Neural cell (in vitro differentiated cells): ENCODE data around the gene USP25. TPM values are rescaled to one million over a fixed set of nuclear protein-coding genes. Genes with fewer than 3 reads are reported as not detected.

Experiments used
- H2AFZ ChIP-seq: fragments of 200-600, 300-800 bp; sonication (generic), shearing (Covaris generic); 2 replicates; pipeline ENCODE4 v1.6.0; 2014; ENCODE audit warnings: low read depth, mild to moderate bottlenecking, antibody characterized with exemption, low read length, moderate library complexity
- H3F3A ChIP-seq: fragments of 200-600 bp; shearing (Covaris generic); 2 replicates; pipeline ENCODE4 v1.6.1; 2016; ENCODE audit warnings: mild to moderate bottlenecking, moderate library complexity, mixed read lengths, antibody characterized with exemption, low read length; ENCODE audit not compliant: insufficient read depth, poor library complexity, severe bottlenecking
- H3K27ac ChIP-seq: fragments of 200-600, 300-800 bp; sonication (generic), shearing (Covaris generic); 2 replicates; pipeline ENCODE4 v1.5.1; 2014; ENCODE audit warnings: mild to moderate bottlenecking, low read length, moderate library complexity
- H3K27me3 ChIP-seq: fragments of 300-800, 200-600 bp; sonication (generic), shearing (Covaris generic); 2 replicates; pipeline ENCODE4 v1.6.0; 2014; ENCODE audit warnings: mild to moderate bottlenecking, low read depth, low read length, moderate library complexity; ENCODE audit not compliant: insufficient read depth
- H3K36me3 ChIP-seq: fragments of 300-800, 200-600 bp; sonication (generic), shearing (Covaris generic); 2 replicates; pipeline ENCODE4 v1.5.1; 2014; ENCODE audit warnings: mild to moderate bottlenecking, antibody characterized with exemption, low read length, moderate library complexity; ENCODE audit not compliant: insufficient read depth
- H3K4me2 ChIP-seq: fragments of 300-800, 200-600 bp; sonication (generic), shearing (Covaris generic); 2 replicates; pipeline ENCODE4 v1.6.0; 2014; ENCODE audit warnings: mild to moderate bottlenecking, low read length
- H3K4me3 ChIP-seq: fragments of 300-800, 200-600 bp; sonication (generic), shearing (Covaris generic); 2 replicates; pipeline ENCODE4 v1.5.1; 2014; ENCODE audit warnings: mild to moderate bottlenecking, low read length, moderate library complexity
- H3K79me2 ChIP-seq: fragments of 200-600 bp; shearing (Covaris generic); replicated peaks from 2 replicates; pipeline ENCODE4 v1.6.0; 2014; ENCODE audit warnings: mild to moderate bottlenecking, low read length, moderate library complexity; ENCODE audit not compliant: insufficient read depth
- H3K9ac ChIP-seq: fragments of 300-800, 200-600 bp; sonication (generic), shearing (Covaris generic); 2 replicates; pipeline ENCODE4 v1.6.1; 2016; ENCODE audit warnings: mild to moderate bottlenecking, low read length, mixed read lengths
- H3K9me2 ChIP-seq: fragments of 200-600 bp; shearing (Covaris generic); 2 replicates; pipeline ENCODE4 v1.6.1; 2016; ENCODE audit warnings: mild to moderate bottlenecking, low read length, mixed read lengths; ENCODE audit not compliant: insufficient read depth
- H3K9me3 ChIP-seq: fragments of 200-600, 300-800 bp; sonication (generic), shearing (Covaris generic); 2 replicates; pipeline ENCODE4 v1.6.1; 2016; ENCODE audit warnings: mild to moderate bottlenecking, mixed run types, low read length, moderate library complexity, mixed read lengths
- H4K20me1 ChIP-seq: fragments of 200-600 bp; shearing (Covaris generic); 2 replicates; pipeline ENCODE4 v1.6.1; 2016; ENCODE audit warnings: mild to moderate bottlenecking, mixed run types; ENCODE audit not compliant: insufficient read depth
- EZH2 ChIP-seq: fragments of 200-600, 300-800 bp; shearing (Covaris generic), sonication (generic); IDR thresholded peaks from 2 replicates; pipeline ENCODE4 v1.6.1; 2014; ENCODE audit warnings: antibody characterized with exemption, low read length, borderline replicate concordance, mild to moderate bottlenecking; ENCODE audit not compliant: insufficient read depth, poor library complexity, severe bottlenecking
- MXI1 ChIP-seq: fragments of 450-650 bp; conservative IDR thresholded peaks from 2 replicates; pipeline ENCODE4 v1.6.1; 2014; ENCODE audit warnings: antibody characterized with exemption, mild to moderate bottlenecking; ENCODE audit not compliant: poor library complexity, severe bottlenecking
- POLR2AphosphoS5 ChIP-seq: IDR thresholded peaks from 2 replicates; pipeline ENCODE4 v1.6.1; 2012
- RAD21 ChIP-seq: fragments of 450-650 bp; conservative IDR thresholded peaks from 2 replicates; pipeline ENCODE4 v1.6.1; 2014; ENCODE audit warnings: antibody characterized with exemption, mild to moderate bottlenecking, moderate library complexity
- SMC3 ChIP-seq: fragments of 450-650 bp; conservative IDR thresholded peaks from 2 replicates; pipeline ENCODE4 v1.6.1; 2014; ENCODE audit warnings: antibody characterized with exemption, mild to moderate bottlenecking, moderate library complexity; ENCODE audit not compliant: poor library complexity
- TAF1 ChIP-seq: IDR thresholded peaks from 2 replicates; pipeline ENCODE4 v1.6.1; 2012; ENCODE audit warnings: low read depth
- polyA minus RNA-seq: library from RNA; depleted of rRNA, polyadenylated mRNA; stranded (reverse); fragments of >200 nt; gene quantifications from 2 replicates; pipeline ENCODE4 v1.2.3, GENCODE V29; 2014
- polyA plus RNA-seq: library from polyadenylated mRNA; depleted of rRNA; stranded (reverse); fragments of >200 nt; gene quantifications from 2 replicates; pipeline ENCODE4 v1.2.3, GENCODE V29; 2014
- TF ChIP-seq, protein P1 (sequence below): fragments of 450-650 bp; IDR thresholded peaks from 2 replicates; pipeline ENCODE4 v1.5.1; 2014; ENCODE audit warnings: antibody characterized with exemption, mild to moderate bottlenecking, moderate library complexity; ENCODE audit not compliant: poor library complexity, severe bottlenecking
- TF ChIP-seq, protein P2 (sequence below): IDR thresholded peaks from 2 replicates; pipeline ENCODE4 v1.6.1; 2012; ENCODE audit warnings: borderline replicate concordance

Gene USP25, protein sequence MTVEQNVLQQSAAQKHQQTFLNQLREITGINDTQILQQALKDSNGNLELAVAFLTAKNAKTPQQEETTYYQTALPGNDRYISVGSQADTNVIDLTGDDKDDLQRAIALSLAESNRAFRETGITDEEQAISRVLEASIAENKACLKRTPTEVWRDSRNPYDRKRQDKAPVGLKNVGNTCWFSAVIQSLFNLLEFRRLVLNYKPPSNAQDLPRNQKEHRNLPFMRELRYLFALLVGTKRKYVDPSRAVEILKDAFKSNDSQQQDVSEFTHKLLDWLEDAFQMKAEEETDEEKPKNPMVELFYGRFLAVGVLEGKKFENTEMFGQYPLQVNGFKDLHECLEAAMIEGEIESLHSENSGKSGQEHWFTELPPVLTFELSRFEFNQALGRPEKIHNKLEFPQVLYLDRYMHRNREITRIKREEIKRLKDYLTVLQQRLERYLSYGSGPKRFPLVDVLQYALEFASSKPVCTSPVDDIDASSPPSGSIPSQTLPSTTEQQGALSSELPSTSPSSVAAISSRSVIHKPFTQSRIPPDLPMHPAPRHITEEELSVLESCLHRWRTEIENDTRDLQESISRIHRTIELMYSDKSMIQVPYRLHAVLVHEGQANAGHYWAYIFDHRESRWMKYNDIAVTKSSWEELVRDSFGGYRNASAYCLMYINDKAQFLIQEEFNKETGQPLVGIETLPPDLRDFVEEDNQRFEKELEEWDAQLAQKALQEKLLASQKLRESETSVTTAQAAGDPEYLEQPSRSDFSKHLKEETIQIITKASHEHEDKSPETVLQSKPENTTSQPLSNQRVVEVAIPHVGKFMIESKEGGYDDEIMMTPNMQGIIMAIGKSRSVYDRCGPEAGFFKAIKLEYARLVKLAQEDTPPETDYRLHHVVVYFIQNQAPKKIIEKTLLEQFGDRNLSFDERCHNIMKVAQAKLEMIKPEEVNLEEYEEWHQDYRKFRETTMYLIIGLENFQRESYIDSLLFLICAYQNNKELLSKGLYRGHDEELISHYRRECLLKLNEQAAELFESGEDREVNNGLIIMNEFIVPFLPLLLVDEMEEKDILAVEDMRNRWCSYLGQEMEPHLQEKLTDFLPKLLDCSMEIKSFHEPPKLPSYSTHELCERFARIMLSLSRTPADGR
- 15.0 and 19.2 TPM in 2 replicates for polyA plus RNA-seq
- 39.7 and 49.0 TPM in 2 replicates for polyA minus RNA-seq

DNA sequence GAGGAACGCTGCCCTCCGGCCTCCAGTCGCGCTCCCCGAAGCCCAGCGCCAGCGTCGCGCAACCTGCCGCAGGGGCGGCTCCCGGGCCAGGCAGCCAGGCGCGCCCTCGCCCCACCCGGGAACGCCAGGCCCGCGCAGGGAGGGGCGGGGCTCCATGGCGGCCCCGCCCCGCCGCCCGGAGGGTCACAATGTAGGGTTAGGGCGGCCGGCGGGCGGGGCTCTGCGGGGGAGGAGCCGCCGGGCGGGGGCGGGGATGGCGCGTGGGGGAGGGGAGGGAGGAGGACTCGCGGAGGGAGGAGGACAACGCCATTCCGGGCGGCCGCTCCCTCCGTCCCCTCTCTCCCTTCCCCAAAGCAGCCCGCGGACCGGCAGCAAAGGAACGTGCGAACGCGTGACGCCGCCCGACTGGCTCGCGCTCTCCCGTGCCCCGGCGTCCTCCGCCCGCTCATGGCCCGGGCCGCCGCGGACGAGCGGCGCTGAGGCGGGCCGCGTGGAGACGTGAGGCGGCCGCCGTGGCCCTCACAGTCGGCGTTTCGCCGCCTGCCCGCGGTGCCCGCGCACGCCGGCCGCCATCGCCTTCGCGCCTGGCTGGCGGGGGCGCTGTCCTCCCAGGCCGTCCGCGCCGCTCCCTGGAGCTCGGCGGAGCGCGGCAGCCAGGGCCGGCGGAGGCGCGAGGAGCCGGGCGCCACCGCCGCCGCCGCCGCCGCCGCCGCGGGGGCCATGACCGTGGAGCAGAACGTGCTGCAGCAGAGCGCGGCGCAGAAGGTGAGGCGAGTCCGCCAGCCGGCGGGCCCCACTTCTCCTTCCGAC is at the start of gene USP25:
Gene USP25 (plus strand): TSS at position 309 of the 810 bp plus-strand sequence. CDS start 412 bp downstream, at position 721.
- no peaks in the 10 kb centered on the region for H3K27me3 ChIP-seq
- H3K9ac ChIP-seq, result peak within 1 kb of the TSS; percentile 64
- peaks cover 25% of the 10 kb centered on the region for H3K79me2 ChIP-seq
- no peaks in the 10 kb centered on the region for H3K9me3 ChIP-seq
- H3K9me2 ChIP-seq, result no peaks in the 10 kb centered on the region
- no peaks in the 10 kb centered on the region for H4K20me1 ChIP-seq
- H3K4me3 ChIP-seq, result peak within 1 kb of the TSS; percentile 64
- peak within 1 kb of the TSS; percentile 33 for H3K4me2 ChIP-seq
- no peaks in the 10 kb centered on the region for H3K36me3 ChIP-seq
- no peak within 1 kb of the TSS for H3K27ac ChIP-seq
- H2AFZ ChIP-seq, result no peak within 1 kb of the TSS
- H3F3A ChIP-seq, result no peaks in the 10 kb centered on the region
- TF ChIP-seq EZH2 (no peak), SMC3 (no peak), MXI1 (peak; percentile 62), RAD21 (no peak), TAF1 (no peak)
- TF ChIP-seq, protein P1, sequence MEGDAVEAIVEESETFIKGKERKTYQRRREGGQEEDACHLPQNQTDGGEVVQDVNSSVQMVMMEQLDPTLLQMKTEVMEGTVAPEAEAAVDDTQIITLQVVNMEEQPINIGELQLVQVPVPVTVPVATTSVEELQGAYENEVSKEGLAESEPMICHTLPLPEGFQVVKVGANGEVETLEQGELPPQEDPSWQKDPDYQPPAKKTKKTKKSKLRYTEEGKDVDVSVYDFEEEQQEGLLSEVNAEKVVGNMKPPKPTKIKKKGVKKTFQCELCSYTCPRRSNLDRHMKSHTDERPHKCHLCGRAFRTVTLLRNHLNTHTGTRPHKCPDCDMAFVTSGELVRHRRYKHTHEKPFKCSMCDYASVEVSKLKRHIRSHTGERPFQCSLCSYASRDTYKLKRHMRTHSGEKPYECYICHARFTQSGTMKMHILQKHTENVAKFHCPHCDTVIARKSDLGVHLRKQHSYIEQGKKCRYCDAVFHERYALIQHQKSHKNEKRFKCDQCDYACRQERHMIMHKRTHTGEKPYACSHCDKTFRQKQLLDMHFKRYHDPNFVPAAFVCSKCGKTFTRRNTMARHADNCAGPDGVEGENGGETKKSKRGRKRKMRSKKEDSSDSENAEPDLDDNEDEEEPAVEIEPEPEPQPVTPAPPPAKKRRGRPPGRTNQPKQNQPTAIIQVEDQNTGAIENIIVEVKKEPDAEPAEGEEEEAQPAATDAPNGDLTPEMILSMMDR, result peak; percentile 22

- no peaks in the 10 kb centered on the region for H3K27me3 ChIP-seq
- no peaks in the 10 kb centered on the region for H3K36me3 ChIP-seq
- H3K4me3 ChIP-seq, result no peak overlapping the region
- no peak overlapping the region for H3K4me2 ChIP-seq
- H3K27ac ChIP-seq, result no peak overlapping the region
- H3K9me2 ChIP-seq, result no peaks in the 10 kb centered on the region
- no peaks in the 10 kb centered on the region for H3F3A ChIP-seq
- TF ChIP-seq MXI1, result no peak
- TF ChIP-seq, protein P2, sequence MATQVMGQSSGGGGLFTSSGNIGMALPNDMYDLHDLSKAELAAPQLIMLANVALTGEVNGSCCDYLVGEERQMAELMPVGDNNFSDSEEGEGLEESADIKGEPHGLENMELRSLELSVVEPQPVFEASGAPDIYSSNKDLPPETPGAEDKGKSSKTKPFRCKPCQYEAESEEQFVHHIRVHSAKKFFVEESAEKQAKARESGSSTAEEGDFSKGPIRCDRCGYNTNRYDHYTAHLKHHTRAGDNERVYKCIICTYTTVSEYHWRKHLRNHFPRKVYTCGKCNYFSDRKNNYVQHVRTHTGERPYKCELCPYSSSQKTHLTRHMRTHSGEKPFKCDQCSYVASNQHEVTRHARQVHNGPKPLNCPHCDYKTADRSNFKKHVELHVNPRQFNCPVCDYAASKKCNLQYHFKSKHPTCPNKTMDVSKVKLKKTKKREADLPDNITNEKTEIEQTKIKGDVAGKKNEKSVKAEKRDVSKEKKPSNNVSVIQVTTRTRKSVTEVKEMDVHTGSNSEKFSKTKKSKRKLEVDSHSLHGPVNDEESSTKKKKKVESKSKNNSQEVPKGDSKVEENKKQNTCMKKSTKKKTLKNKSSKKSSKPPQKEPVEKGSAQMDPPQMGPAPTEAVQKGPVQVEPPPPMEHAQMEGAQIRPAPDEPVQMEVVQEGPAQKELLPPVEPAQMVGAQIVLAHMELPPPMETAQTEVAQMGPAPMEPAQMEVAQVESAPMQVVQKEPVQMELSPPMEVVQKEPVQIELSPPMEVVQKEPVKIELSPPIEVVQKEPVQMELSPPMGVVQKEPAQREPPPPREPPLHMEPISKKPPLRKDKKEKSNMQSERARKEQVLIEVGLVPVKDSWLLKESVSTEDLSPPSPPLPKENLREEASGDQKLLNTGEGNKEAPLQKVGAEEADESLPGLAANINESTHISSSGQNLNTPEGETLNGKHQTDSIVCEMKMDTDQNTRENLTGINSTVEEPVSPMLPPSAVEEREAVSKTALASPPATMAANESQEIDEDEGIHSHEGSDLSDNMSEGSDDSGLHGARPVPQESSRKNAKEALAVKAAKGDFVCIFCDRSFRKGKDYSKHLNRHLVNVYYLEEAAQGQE, result no peak
- no peak for TF ChIP-seq EZH2
- TF ChIP-seq TAF1, result no peak
- TF ChIP-seq, protein P1, result no peak
- TF ChIP-seq RAD21, result no peak
- no peak for TF ChIP-seq SMC3
- TF ChIP-seq POLR2AphosphoS5, result no peak
- no peaks in the 10 kb centered on the region for H3K79me2 ChIP-seq
- H2AFZ ChIP-seq, result no peak overlapping the region
- H3K9me3 ChIP-seq, result no peaks in the 10 kb centered on the region
- H3K9ac ChIP-seq, result no peak overlapping the region
- no peaks in the 10 kb centered on the region for H4K20me1 ChIP-seq
Measured at GRCh38 chr21:15682186-15682895, 47.4 kb upstream of the USP25 start.
